HG03442 (cell line): ENCODE measurements around the gene MPO.

Experiments
- ATAC-seq: cut with Tn5 transposase; IDR thresholded peaks from one replicate; pipeline ENCODE4 v1.9.1; 2021; ENCODE audit warnings: mild to moderate bottlenecking, moderate library complexity; ENCODE audit not compliant: unreplicated experiment

The MPO gene

DNA sequence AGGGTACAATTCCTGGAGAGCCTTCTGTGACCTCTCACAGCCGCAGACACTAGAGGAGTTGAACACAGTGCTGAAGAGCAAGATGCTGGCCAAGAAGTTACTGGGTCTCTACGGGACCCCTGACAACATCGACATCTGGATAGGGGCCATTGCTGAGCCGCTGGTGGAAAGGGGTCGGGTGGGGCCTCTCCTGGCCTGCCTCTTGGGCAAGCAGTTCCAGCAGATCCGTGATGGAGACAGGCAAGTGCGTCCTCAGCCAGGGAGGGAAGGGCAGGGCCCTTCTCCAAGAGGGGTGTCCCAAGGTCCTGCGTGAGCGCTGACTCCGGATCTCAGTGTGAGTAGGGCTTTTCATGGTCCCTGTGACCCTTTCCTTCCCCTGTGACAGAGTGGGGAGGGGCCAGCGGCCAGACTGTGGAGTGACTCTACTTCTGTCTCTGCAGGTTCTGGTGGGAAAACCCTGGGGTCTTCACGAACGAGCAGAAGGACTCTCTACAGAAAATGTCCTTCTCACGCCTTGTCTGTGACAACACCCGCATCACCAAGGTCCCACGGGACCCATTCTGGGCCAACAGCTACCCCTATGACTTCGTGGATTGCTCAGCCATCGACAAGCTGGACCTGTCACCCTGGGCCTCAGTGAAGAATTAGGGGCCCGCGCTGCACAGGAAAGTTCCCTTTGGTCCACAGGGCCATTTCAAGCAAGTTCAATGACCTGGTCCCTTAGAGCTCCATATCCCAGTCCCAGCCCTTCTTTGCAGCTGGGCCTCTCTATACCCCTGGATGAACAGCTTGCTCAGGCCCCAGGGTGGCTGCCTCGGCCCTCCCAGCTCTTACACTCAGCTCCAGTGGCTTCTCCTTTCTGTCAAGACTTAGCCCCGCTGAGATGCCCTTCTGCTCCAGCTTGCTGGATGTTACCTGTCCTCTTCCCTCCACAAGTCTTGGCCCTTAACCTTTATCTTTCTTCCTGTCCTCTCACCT, 13.1 kb downstream of the MPO start:
- no peak for ATAC-seq

DNA sequence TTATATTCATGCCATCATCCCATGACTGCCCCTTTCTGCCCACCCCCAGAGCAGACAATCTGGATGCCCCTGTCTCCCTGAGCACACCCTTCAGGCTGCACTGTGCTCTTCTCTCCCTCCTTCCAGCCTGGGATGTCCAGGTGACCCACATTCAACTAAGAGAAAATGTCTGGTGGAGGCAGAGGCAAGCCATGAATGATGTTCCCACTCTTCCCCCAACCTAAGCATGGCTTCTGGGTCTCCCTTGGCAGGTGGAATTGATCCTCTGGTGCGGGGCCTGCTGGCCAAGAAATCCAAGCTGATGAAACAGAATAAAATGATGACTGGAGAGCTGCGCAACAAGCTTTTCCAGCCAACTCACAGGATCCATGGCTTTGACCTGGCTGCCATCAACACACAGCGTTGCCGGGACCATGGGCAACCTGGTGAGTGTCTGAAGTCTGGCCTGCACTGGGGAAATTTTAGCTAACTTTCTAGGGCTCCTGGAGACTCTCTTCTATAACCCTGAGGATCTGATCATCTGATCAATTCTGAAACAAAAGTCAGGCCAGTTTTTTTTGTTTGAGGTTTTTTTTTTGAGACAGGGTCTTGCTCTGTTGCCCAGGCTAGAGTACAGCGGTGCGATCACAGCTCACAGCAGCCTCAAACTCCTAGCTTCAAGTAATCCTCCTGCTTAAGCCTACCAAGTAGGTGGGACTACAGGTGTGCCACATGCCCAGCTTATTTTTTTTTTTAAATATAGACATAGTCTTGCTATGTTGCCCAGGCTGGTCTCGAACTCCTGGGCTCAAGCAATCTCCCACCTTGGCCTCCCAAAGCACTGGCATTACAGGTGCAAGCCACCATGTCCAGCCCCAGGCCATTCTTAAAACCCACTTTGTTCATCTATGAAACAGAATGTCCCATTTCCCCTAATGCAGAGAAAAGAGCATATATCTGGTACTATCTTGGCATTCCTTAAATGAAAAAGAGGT, 14.5 kb downstream of the MPO start:
- no peak for ATAC-seq

DNA sequence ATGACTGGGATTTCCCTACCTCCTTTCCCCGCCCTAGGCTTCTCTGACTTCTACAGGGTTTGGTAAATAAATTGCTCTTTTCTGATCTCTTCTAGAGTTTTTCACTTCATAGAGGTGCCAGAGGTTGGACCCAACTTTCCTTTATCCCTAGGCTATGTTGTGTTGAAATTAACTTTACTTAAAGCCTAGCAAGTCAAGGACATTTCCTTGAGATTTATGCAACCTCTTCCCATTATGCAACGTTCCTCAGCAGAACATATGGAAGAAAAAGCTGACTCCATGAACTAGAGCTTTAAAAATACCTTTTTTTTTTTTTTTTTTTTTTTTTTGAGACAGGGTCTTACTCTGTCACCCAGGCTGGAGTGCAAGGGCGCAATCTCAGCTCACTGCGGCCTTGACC, 15.5 kb downstream of the MPO start:
- no peak for ATAC-seq

DNA sequence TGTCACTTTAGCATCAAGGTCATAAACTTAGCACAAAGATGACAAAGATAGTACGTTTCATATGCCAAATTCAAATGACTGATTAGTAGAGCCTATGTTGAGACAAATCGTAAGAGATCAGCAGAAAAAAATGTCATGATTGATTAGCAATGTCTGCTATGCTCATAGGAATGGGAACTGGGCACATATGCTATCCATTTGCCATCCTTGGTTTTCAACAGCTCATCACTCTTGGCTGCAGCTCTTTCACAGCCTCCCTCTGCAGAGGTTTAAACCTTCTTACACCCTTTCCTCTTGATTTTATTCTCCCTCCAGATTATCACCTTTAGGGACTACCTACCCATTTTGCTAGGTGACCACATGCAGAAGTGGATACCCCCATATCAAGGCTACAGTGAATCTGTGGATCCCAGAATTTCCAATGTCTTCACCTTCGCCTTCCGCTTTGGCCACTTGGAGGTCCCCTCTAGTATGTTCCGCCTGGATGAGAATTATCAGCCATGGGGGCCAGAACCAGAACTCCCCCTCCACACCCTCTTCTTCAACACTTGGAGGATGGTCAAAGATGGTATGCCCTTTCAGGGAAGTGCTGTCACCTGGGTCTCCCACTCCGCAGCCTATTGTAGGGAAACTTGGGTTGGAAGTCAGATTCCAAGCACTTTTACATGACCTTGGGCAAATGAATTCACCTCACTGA, 16.2 kb downstream of the MPO start:
- ATAC-seq = no peak

DNA sequence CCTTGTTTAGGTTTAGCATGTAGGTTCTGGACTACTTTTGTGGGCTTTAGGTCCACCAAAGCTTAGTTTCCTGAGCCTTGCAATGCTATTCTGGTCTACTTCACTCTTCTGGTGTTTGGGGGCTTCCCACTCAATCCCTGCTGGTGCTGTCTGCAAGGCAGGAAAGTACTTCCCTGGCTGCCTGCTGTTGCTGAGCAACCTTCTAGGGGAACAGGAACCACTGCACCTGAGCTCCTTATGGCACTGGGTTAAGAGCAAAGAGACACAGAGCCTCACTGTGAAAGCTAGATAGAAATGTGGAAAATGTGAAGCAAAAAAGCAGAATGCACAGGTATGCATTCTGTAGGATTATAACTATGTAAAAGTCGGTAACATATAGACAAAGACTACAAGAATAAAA, 17.0 kb downstream of the MPO start:
- no peak for ATAC-seq

DNA sequence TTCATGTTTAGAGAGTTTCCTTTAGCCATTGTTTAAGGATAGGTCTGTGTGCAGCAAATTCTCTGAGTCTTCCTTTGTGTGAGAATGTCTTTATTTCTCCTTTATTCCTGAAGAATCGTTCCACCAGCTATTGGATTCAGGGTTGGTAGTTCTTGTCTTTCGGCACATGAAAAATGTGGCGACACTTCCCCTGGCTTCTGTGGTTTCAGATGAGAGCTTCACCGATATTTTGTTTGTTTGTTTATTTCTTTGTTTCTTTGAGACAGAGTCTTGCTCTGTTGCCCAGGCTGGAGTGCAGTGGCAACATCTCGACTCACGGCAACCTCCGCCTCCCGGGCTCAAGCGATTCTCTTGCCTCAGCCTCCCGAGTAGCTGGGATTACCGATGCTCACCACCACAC, 18.6 kb downstream of the MPO start:
- ATAC-seq = no peak

DNA sequence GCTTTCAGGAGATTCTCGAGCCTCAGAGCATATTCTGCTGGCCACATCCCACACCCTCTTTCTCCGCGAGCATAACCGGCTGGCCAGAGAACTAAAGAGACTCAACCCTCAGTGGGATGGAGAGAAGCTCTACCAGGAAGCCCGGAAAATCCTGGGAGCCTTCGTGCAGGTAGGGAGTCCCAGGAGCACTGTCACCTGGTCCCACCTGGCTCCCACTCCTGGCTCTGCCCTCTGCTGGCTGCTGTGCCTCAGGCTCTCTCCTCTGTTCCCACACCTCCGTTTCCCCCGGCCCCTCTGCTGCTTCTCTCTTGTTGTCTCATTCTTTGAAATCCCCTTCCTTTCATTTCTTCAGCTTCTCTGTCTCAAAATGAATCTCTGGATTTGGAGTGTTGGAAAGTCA, 25.9 kb downstream of the MPO start:
- no peak for ATAC-seq

DNA sequence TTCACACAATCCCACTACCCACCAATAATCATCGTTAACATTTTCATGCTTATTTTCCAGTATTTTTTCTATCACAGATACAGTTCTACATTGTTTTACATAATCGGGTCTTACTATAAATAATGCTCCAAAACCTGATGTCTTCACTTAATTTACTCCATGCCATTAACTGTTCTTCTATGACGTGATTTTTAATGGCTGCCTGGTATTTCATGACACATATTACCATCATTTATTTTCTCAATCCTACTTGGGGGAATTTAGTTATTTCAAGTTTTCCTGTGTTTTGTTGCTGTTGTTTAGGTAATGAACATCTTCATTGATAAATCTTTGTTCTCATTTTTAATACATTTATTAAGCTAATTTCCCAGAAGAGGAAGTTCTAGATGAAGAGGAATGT, 27.7 kb downstream of the MPO start:
- no peak for ATAC-seq

DNA sequence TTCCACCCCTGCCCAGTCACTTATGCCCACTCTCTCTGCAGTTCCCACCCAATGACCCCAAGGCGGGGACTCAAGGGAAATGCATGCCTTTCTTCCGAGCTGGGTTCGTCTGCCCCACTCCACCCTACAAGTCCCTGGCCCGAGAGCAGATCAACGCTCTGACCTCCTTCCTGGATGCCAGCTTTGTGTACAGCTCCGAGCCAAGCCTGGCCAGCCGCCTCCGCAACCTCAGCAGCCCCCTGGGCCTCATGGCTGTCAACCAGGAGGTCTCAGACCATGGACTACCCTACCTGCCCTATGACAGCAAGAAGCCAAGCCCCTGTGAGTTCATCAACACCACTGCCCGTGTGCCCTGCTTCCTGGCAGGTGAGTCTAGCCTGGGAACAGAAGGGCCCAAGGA, 28.6 kb downstream of the MPO start:
- ATAC-seq = no peak

DNA sequence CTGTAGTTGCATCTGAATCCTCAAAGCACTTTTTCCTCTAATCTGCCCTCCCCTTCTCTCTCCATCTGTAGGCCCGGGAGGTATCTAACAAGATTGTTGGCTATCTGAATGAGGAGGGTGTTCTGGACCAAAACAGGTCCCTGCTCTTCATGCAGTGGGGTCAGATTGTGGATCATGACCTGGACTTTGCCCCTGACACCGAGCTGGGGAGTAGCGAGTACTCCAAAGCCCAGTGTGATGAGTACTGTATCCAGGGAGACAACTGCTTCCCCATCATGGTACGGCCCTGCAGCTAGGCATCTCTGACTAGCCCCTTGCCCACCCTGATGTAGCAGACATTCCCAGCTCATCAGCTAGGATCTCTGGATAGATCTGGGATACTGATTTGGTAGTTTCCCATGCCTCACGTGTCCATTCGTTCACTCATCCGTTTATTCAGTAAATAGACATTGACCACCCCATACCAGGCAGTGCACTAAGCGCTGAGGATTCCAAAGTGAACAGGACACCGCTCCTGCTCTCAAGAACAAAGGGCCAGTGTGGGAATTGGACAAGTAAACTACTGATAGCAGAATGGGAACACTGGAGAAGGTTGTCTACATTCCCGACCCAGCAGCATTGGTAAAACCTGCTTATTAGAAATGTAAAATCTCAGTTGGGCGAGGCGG, 30.3 kb downstream of the MPO start:
- ATAC-seq = no peak

DNA sequence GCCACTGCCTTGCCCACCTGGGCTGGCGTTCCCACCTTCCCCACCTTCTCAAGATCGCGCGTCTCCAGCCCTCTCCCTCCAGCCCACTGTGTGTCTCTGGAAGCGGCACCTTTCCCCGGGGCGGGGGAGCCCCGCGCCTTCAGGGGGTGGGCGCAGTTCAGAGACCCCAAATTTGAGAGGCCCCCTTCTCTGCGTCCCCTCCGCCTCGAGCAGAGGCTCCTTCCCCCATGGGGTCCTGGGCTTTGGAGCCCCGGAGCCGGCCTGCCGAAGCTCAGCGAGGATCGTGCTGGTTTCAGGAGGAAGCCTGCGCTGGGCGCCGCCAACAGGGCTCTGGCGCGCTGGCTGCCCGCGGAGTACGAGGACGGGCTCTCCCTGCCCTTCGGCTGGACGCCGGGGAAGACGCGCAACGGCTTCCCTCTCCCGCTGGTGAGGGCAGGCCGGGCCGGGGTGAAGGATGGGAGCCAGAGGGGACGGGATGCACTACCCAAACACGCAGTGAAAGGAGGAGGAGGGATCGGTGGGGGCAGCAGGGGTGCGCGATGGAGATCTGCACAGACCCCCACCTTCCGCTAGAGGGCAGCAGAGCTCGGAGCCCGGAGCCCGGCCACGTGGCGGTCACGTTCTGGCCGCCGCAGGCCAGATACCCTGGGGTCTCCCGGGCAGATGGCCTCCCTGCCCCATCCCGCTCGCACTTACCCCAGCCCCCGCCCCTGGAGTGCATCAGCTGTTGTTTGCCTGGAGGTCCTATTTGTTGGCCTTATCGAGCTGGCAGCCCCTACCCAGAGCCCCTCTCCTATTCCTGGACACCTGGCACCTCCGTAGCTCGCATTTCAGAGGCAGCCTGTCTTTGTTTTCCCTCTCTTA, 31.2 kb downstream of the MPO start:
- ATAC-seq = no peak

DNA sequence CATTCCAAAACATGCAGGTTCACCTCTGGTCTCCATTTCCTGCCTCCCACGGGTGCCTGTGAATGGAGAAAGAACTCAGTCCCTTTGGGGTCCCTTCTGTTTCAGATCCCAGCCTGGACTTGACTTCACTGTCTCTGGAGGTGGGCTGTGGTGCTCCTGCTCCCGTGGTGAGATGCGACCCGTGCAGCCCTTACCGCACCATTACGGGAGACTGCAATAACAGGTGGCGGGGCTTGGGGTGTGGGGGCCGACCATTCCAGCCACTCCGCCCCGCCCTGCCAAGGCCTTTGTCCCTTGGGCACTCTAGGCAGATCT, 31.8 kb downstream of the MPO start:
- no peak for ATAC-seq

DNA sequence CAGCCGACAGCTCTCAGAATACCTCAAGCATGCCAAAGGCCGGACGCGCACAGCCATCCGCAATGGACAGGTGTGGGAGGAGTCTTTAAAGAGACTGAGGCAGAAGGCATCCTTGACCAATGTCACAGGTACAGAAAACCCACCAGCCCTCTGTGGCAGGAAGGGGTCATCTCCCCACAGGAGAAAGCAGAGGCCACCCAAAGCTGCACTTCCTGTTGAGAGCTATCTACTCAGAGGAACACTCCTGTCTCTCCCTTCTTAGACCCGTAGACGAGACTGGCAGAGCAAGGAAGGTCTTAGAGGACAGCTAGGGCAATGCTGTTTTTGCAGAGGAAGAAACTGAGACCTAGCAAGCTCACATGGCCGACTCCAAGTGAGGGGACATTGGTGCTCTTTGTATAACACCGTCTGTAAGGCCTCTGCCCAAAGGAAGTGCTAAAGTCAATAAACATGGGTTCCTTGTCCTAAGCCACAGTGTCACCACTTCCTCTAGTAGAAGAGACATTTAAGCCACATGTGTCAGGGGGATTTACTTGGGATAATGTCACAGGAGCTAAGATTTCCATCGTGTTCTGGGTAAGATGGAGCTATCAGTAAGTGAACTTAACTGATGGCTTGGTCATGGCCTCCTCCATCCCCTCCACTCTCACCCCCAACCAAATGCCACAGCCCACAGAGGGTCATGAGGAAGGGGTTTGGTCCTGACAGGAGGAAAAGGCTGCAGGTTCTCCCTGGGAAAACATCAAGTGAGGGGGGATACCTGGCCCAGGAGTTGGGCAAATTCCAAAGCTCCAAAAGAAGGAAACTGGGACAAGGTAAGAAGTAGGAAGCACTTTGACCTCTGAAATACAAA, 33.0 kb downstream of the MPO start:
- no peak for ATAC-seq

DNA sequence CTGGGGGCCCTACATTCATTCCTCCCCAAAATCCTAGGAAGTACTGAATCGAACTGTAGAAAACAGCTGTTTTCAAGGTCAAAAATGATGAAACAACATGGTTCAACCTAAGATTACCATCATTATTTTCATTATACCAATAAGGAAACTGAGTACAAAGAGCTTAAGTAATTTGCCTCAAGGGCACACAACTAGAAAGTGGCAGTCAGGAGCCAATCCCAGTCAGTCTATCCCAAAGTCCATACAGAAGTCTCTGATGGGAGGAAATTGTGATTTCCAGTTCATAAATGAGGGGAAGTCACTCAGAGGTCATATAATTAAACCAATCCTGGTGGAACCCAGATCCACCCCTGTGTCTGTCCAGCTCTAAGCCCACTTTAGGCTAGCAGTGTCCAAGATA, 34.0 kb downstream of the MPO start:
- ATAC-seq = no peak

DNA sequence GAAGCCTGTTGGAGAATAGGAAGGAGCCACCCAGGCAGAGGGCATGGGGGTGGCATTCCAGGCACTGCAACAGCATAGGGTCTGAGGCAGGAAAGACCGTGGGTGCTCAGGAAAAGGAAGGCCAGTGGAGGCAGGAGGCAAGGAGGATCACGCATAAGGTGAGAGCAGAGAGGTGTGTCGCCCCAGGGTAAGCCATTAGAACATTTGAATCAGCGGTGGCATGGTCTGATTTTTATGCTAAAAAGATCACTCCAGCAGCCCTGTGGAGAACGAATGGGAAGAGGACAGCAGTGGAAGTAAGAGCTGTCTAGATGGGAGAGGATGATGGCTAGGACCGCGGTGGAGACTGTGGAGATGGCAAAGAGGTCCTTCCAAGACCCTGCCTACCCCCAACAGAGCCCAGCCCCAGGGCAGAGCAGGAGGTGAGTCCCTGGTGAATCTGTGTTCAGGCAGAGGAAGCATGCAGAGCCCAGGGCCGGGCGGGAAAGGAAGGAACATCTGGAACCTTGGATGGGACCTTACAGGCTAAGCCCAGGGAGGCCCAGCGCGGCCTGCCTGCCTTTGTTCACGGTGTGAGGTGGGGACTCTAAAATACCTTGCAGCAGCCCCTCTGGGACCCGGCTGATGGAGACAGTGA, 34.5 kb downstream of the MPO start:
- no peak for ATAC-seq

DNA sequence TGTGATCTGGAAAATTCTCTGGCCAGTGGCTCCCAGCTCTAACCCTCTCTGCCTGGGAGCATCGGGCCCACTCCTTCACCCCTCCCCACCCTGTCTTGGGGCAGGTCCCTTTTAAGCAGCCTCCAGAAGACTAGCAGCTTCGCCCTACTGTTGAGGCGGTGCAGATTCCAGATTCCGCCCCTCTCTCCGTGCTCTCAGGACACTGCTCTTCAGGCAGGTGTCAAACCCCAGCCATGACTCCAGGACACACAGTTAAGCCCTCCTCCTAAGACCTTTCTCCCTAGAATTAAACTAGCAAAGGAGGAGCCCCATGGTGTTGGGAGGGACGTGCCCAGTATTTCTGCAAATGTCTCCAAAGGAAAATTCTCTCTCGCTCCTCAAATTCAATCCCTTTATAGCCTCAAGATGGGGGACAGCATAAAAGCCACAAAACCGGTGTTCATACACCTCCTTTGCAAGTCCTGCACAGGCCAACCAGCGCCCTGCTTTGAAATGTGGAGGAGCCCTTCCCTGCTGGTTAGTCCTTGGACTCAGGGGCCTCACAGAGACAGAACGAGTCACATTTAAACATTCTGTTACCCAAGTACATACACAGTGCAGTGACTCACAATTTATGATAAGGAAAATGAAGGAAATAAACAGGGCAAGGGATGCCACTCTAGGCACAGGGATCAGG, 35.2 kb downstream of the MPO start:
- no peak for ATAC-seq

DNA sequence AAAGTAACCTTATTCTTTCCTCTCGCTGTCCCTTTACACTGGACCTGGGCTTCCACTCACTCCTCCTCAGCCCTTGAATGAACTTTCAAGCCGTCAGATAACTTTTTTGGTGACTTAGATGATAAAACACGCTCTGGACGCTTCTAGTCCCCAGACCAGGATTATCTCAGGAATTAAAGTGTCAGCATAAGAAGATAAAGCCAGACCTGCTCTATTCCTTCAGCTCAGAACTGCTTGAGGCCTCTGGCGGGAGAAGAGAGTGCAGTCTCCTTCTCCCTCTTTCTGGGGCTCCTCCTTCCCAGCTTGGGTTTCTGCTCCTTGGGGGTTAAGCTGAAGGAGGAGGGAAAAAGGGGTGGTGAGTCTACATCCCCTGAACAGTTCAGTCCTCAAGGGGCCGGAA, 35.8 kb downstream of the MPO start:
- no peak for ATAC-seq
